ENCODE measurements around the gene MLPH.
A peak's percentile ranks its signal among the peaks of the same experiment; 100 is the strongest.

The MLPH gene

GRCh38 chr2:237480988-237481525 is 6.0 kb upstream of the MLPH start:
- DNase-seq: no peak

DNA sequence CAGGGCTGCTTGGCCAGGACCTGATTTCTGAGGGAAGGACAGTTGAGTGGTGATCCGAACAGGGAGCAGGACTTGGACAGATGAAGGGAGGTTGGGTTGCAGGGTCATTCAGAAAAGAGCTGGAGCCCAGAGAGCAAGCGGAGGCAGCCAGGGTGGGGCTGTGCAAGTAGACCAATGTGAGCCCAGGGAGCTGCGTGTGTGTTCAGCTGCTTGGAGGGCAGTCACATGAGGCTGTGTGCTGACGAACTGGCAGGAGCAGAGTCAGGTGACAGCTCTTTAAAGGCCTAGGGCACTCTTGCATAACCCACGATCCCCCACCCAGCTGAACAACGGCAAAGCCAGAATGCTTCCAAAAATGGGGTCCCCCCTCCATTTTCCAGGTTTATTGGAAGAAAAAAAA is 4.6 kb upstream of the MLPH start:
- DNase-seq: no peak

DNA sequence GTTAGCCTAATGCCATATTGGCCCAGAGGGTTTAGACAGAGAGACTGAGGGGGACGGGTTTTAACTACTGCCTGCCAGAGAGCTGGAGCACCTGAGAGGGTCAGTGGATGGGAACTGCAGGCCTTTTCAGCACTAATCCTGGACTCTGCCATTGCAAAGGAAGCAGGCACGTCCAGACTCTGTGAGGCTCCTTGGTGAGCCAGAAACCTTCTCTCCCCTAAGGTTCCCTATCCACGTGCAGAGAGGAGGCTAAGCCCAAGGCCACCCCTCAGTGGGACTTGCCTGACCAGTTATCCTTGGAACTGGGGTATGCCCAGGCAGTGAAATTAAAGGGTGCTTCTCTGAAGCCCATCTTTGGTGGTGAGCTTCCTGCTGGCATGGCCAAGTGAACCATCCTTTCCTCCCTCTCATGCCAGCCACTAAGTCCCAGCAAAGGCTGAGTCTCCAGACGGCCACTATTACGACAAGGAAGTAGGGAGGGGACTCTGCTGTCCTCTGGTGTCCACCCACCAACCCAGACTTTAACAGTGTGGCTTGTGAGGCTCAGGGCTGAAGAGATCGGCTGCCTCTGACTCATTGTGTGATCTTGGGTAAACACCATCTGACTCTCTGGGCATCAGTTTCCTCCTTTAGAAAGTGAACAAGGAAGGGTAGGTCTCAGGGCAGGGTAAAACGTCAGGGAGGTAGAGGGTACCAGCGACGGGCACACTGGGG is 3.9 kb upstream of the MLPH start:
- peak in 1 of 2 experiments; percentile 12 for DNase-seq

DNA sequence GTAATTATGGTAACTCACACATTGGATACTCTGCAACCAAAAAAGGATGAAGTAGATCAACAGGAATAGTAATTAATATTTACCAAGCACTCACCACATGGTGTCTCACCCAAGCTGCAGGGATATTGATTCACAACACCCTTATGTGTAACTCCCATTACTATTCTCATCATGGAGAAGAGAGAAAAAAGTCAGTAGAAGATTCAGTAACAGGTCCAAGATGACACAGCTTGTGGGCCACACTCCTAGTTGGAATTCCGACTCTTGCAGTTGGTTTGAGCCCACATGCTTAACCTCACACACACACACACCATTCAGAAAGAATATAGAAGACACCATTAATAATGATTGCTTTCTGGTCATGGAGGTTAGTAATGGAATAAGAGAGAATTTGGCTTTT is 1.7 kb upstream of the MLPH start:
- no peak for DNase-seq

DNA sequence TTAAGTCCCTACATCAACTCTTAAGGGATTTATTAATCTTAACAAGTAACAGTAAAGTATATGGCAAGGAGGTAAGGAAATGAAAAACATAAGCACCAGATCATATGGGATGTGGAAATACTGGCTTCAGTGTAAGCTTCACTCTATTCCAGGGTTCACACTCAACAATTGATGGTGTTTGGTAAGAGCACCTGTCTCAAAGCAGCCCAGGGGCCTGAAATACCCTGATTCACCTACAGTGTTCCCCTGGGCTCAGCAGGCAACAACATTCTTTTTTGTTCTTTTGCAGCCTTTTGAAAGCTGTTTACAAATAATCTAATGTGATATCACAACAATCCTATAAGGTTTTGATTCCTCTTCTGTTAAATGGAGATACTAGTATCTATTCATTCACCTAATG is 1.2 kb upstream of the MLPH start:
- no peak for DNase-seq

DNA sequence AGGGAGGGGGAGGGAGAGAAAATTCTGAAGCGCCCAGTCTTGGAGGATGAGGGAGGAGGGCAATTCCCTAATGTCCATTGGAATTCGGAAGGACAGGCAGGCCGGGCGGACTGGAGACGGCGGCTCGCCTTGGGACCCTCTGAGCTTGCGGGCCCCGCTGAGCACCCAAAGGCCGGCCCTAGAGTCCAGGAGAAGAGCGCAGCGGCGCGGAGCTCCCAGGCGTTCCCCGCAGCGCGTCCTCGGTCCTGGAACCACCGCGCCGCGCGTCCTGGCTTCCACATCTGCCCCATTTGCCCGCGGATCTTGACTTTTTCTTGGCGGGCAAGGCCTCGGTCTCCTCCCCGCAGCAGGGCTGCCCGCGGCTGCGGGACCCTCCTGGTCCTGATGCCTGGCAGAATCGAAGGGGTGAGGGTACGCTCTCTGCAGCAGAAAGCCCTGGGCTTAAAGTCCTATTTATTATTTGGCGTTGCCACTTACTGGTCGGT is 675 bp upstream of the MLPH start:
- no peak for DNase-seq

- DNase-seq: no peak
These were observed 445 bp downstream of the MLPH start for GRCh38 chr2:237487496-237487895.

GRCh38 chr2:237488295-237488694 is 1.2 kb downstream of the MLPH start:
- DNase-seq: no peak

DNA sequence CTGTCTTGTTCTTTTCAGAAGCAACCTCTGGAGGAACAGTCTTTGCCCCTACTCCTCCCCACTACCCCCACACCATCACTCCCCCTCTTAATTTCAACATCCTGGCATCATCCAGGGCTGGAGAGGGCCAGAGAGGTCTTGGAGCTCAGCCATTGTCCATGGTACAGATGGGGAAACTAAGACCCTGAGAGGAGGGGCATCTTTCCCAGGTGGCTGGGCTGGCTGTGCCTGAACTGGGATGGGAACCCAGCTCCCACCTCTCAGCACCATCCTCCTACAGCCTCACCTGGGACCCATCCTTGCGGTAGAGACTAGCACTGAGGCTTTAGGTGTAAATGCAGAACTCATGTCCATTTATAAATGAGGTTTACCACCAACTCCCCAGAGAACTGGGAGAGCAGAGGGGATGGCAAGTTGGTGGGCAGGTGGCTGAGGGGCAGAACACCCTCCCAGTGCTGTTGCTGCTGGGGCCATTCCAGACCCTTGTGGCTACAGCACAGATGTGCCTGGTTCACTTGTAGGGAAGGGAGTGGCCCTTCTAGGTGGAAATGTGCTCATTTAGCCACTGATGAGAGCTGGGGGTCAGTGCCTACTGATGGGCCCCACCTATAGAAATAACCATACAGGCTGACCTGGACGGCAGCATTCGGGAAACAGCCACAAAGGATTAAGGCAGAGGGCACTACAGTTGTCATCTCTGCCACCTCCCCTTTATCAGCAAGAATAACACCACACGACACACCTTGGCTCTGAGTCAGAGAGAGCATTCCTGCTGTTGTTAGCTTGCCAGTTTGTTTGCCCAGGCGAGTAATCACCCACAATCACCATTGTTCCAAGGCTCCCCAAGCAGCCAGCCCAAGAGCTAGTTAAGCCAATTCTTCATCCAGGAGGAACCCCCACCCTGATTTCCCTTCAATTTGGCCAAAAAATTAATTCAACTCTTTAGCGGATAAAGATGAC is 2.1 kb downstream of the MLPH start:
- peak; percentile 9 to 45 for DNase-seq

- no peak for DNase-seq
These were observed 3.1 kb downstream of the MLPH start for GRCh38 chr2:237490009-237490711.

DNA sequence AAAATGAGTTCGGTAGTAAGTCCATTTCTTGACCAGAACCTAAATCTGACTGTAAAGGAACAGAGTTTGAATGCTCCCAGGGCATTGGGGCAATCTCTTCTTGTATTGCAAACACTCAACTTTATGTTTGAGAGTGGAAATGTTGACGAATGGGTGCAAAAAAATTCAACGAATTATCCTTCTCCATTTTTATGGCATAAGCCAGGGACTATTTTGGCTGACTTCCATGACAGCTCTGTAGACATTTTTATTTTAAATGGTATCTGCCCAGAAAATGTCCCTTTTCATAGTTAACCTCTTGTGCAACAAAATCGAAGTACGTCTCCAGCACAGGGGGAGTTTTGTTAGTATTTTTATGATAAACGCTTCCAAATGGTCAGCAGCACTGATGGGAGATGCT is 3.7 kb downstream of the MLPH start:
- DNase-seq: no peak

- DNase-seq: no peak
These were observed 4.6 kb downstream of the MLPH start for GRCh38 chr2:237491515-237492118.

GRCh38 chr2:237492137-237492890 is 5.3 kb downstream of the MLPH start:
- no peak for DNase-seq

GRCh38 chr2:237494066-237494465 is 7.0 kb downstream of the MLPH start:
- DNase-seq: no peak

GRCh38 chr2:237495521-237496117 is 8.6 kb downstream of the MLPH start:
- DNase-seq: no peak

GRCh38 chr2:237496428-237496827 is 9.4 kb downstream of the MLPH start:
- DNase-seq: no peak

DNA sequence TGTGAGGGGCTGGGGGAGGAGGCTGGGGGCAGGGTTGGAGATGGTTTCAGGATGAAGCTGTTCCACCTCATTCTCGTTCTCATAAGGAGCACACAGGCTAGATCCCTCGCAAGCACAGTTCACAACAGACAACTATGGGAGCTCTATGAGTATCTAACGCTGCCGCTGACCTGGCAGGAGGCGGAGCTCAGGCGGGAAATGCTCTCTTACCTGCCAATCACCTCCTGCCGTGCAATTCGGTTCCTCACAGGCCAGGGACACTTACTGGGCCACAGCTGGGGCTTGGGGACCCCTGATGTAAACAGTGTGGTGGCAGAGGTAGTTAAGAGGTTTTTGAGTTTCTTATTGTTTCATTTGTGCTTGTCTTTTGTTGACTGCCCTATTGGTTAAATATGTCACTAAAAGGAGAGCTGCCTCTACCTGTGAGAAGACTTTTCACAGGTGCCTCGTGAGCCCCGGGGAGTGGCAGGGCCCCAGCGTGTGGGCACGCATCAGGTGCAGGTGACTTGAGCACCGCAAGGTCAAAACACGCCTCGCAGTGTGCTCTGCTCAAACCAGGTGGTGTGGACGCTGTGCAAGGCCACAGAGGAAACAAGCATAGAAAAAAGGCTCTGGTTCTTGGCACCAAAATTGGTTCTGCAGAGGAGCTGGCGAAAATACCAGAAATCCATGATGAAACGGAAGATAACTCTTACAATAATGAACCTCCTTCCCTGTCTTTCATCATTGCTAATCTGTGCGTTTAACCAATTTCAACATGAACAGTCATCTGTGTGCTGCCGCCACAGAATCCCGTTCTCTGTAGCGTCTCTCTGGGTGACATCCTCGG is 10.2 kb downstream of the MLPH start:
- no peak for DNase-seq

- DNase-seq: no peak
These were observed 10.8 kb downstream of the MLPH start for GRCh38 chr2:237497838-237498186.

GRCh38 chr2:237498341-237498740 is 11.3 kb downstream of the MLPH start:
- no peak for DNase-seq

DNA sequence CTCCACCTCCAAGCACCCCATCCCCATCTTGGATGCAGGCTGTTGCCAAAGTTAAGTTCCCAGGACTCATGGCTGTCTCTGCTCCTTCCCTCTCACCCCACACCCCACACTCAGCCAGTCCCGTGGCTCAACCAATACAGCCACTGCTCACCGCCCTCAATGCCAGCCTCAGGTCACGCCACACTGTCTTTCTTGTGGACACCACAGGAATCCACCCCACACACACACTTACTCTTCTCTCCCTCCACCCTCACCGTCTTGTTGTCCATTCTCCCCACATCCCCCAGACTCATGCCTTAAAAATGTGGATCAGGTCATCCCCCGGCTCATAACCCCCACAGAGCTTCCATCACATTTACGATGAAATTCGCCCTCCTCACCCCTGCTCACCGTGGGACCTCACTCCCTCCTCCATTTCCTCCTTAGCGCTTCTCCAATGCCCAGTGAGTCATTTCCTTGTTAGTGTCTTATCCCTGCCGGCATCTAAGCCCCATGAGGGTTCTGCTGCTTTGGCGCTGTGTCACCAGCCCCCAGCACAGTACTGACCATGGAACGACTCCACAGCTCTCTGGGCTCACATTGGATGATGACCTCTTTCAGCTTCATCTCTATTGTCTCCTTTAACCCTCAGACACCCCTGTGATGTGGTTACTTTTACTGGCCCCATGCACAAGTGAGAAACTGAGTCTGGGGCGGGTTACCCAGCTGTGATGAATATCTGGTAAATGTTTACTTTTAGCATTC is 13.8 kb downstream of the MLPH start:
- DNase-seq: peak; percentile 93 to 94
